Osteoblast (primary cell): ENCODE results near the gene CENPI. TPM values are rescaled to one million over a fixed set of nuclear protein-coding genes. Genes with fewer than 3 reads are reported as not detected.

Experiments used
- DNase-seq: peaks from one replicate; pipeline ENCODE4 v3.0.0; 2011; ENCODE audit warnings: low spot score, mixed read lengths; ENCODE audit not compliant: insufficient read length; ENCODE audit errors: missing footprints
- H2AFZ ChIP-seq: 2 replicates; pipeline ENCODE4 v1.6.0; 2011; ENCODE audit warnings: mild to moderate bottlenecking, low read length
- H3K27ac ChIP-seq: 2 replicates; pipeline ENCODE4 v1.5.1; 2011; ENCODE audit warnings: mild to moderate bottlenecking, low read depth, low read length, moderate library complexity
- H3K27me3 ChIP-seq: 2 replicates; pipeline ENCODE4 v1.6.0; 2012; ENCODE audit warnings: mild to moderate bottlenecking, control low read depth, inconsistent platforms, low read length, moderate library complexity; ENCODE audit not compliant: insufficient read depth
- H3K36me3 ChIP-seq: 2 replicates; pipeline ENCODE4 v1.5.1; 2011; ENCODE audit warnings: mild to moderate bottlenecking, low read length, control low read depth, moderate library complexity; ENCODE audit not compliant: insufficient read depth
- H3K4me1 ChIP-seq: 2 replicates; pipeline ENCODE4 v1.5.1; 2011; ENCODE audit warnings: mild to moderate bottlenecking, low read length, control low read depth, moderate library complexity; ENCODE audit not compliant: insufficient read depth
- H3K4me2 ChIP-seq: 2 replicates; pipeline ENCODE4 v1.6.0; 2011; ENCODE audit warnings: mild to moderate bottlenecking, low read length; ENCODE audit not compliant: insufficient read depth
- H3K4me3 ChIP-seq: fragments of 200-600 bp; sonication (generic); 3 replicates; pipeline ENCODE4 v1.5.1; 2012; ENCODE audit warnings: mild to moderate bottlenecking, low read length, inconsistent platforms; ENCODE audit not compliant: insufficient read depth
- H3K79me2 ChIP-seq: 2 replicates; pipeline ENCODE4 v1.6.0; 2012; ENCODE audit warnings: mild to moderate bottlenecking, low read length, control low read depth, inconsistent platforms; ENCODE audit not compliant: insufficient read depth
- H3K9me3 ChIP-seq: 2 replicates; pipeline ENCODE4 v1.5.1; 2011; ENCODE audit warnings: low read depth, low read length, control low read depth
- H4K20me1 ChIP-seq: 2 replicates; pipeline ENCODE4 v1.6.0; 2012; ENCODE audit warnings: mild to moderate bottlenecking, low read length, control low read depth; ENCODE audit not compliant: insufficient read depth
- CTCF ChIP-seq: IDR thresholded peaks from 2 replicates; pipeline ENCODE4 v1.5.1; 2011; ENCODE audit warnings: mild to moderate bottlenecking, low read depth, low read length, moderate library complexity; ENCODE audit errors: extremely low read depth
- total RNA-seq: library from RNA; depleted of rRNA; stranded (reverse); fragments of >200 nt; gene quantifications from 2 replicates; pipeline ENCODE4 v1.2.3, GENCODE V29; 2012

Gene CENPI
- total RNA-seq, 1 donor, result 4.3 TPM

- Histone ChIP-seq H2AFZ (no peak overlapping the region), H3K4me2 (peak overlapping the region; percentile 81), H3K27me3 (no peaks in the 10 kb centered on the region), H3K36me3 (no peaks in the 10 kb centered on the region), H3K9me3 (no peaks in the 10 kb centered on the region), H3K27ac (no peak overlapping the region), H3K4me3 (peak overlapping the region; percentile 74), H3K4me1 (peaks cover 3% of the 10 kb centered on the region), H3K79me2 (no peaks in the 10 kb centered on the region), H4K20me1 (no peaks in the 10 kb centered on the region)
- no peak for DNase-seq
- TF ChIP-seq CTCF, result no peak
These were observed 18.2 kb upstream of the CENPI start for GRCh38 chrX:101079736-101080270.

- H2AFZ ChIP-seq, result no peak overlapping the region
- H3K9me3 ChIP-seq, result no peaks in the 10 kb centered on the region
- no peaks in the 10 kb centered on the region for H3K36me3 ChIP-seq
- H3K27ac ChIP-seq, result no peak overlapping the region
- no peaks in the 10 kb centered on the region for H3K79me2 ChIP-seq
- H4K20me1 ChIP-seq, result no peaks in the 10 kb centered on the region
- TF ChIP-seq CTCF, result no peak
- no peak overlapping the region for H3K4me2 ChIP-seq
- H3K27me3 ChIP-seq, result no peaks in the 10 kb centered on the region
- DNase-seq, result no peak
- peaks cover 3% of the 10 kb centered on the region for H3K4me1 ChIP-seq
- H3K4me3 ChIP-seq, result no peak overlapping the region
These were observed 17.5 kb upstream of the CENPI start for GRCh38 chrX:101080326-101081124.

- H4K20me1 ChIP-seq, result no peaks in the 10 kb centered on the region
- no peak for TF ChIP-seq CTCF
- no peak overlapping the region for H3K4me3 ChIP-seq
- H2AFZ ChIP-seq, result no peak overlapping the region
- no peak overlapping the region for H3K4me2 ChIP-seq
- H3K4me1 ChIP-seq, result peaks cover 3% of the 10 kb centered on the region
- no peaks in the 10 kb centered on the region for H3K9me3 ChIP-seq
- H3K36me3 ChIP-seq, result no peaks in the 10 kb centered on the region
- H3K27ac ChIP-seq, result no peak overlapping the region
- H3K79me2 ChIP-seq, result no peaks in the 10 kb centered on the region
- no peaks in the 10 kb centered on the region for H3K27me3 ChIP-seq
- no peak for DNase-seq
These were observed 16.8 kb upstream of the CENPI start for GRCh38 chrX:101081231-101081630.

GRCh38 chrX:101091817-101092216, 6.2 kb upstream of the CENPI start:
- H3K9me3 ChIP-seq, result no peaks in the 10 kb centered on the region
- no peaks in the 10 kb centered on the region for H3K79me2 ChIP-seq
- no peaks in the 10 kb centered on the region for H3K36me3 ChIP-seq
- DNase-seq, result no peak
- no peak for TF ChIP-seq CTCF
- no peak overlapping the region for H2AFZ ChIP-seq
- H3K4me1 ChIP-seq, result no peaks in the 10 kb centered on the region
- H3K4me2 ChIP-seq, result no peak overlapping the region
- no peak overlapping the region for H3K27ac ChIP-seq
- H3K4me3 ChIP-seq, result no peak overlapping the region
- no peaks in the 10 kb centered on the region for H3K27me3 ChIP-seq
- H4K20me1 ChIP-seq, result no peaks in the 10 kb centered on the region
